HepG2 (cell line): ENCODE measurements around the gene TNFAIP8L1. TPM values are rescaled to one million over a fixed set of nuclear protein-coding genes. Genes with fewer than 3 reads are reported as not detected.

Experiments
- ATAC-seq: fragments of 200-7000 bp; cut with Tn5 transposase; 3 replicates; pipeline ENCODE4 v1.9.1; 2020; ENCODE audit warnings: mild to moderate bottlenecking, moderate library complexity
- BruUV-seq: library from RNA; stranded (reverse); fragments of 400-500 nt; replicated peaks from 2 replicates; lab custom pipeline; 2021; lab: Mats Ljungman, UMichigan
- CTCF ChIA-PET: fragments of 300-600 bp; formaldehyde crosslinking; extraction: SDS; loops from one replicate; lab custom pipeline; 2021; ENCODE audit warnings: low total read pairs, inconsistent platforms, low intra/inter-chr PET ratio; lab: Yijun Ruan, JAX
- POLR2A ChIA-PET: fragments of 350-600 bp; sonication (Branson Sonifier 250); formaldehyde crosslinking; loops from one replicate; lab custom pipeline; 2020; ENCODE audit warnings: antibody characterized with exemption, inconsistent platforms; lab: Yijun Ruan, JAX
- DNase-seq: peaks from one replicate; pipeline ENCODE4 v3.0.0-alpha.2; 2015; ENCODE audit warnings: low spot score
- FAIRE-seq: peaks from 3 replicates; lab custom pipeline; 2011; peaks lifted over from hg19 to GRCh38; lab: Jason Lieb, UNC
- H2AFZ ChIP-seq: one replicate; pipeline ENCODE4 v1.6.1; 2011; ENCODE audit warnings: low read length, inconsistent platforms
- H3K27ac ChIP-seq: fragments of 300-600 bp; 3 replicates; pipeline ENCODE4 v1.8.0; 2011; ENCODE audit warnings: mixed run types, mild to moderate bottlenecking, mixed read lengths, low read length, inconsistent platforms; ENCODE audit not compliant: insufficient read depth; ENCODE audit errors: extremely low read length
- H3K27me3 ChIP-seq, 2 experiments: fragments of 200-600 bp in 1 of 2; 2 replicates in 1 of 2; 3 replicates in 1 of 2; pipeline versions ENCODE4 v1.6.0 to v1.8.0; 2011; ENCODE audit warnings: low read length in 2 of 2, mild to moderate bottlenecking in 2 of 2, moderate library complexity in 2 of 2, inconsistent platforms in 1 of 2; ENCODE audit not compliant: insufficient read depth in 2 of 2, control insufficient read depth in 1 of 2
- H3K36me3 ChIP-seq, 2 experiments: fragments of 200-600 bp in 1 of 2; replicated peaks in 1 of 2; 2 replicates in 1 of 2; 3 replicates in 1 of 2; pipeline versions ENCODE4 v1.5.1 to v1.8.0; 2011; ENCODE audit warnings: low read length in 2 of 2, inconsistent platforms in 1 of 2; ENCODE audit not compliant: insufficient read depth in 2 of 2, control insufficient read depth in 1 of 2
- H3K4me1 ChIP-seq: 2 replicates; pipeline ENCODE4 v1.5.1; 2012; ENCODE audit warnings: low read length, inconsistent platforms; ENCODE audit not compliant: insufficient read depth
- H3K4me2 ChIP-seq: 2 replicates; pipeline ENCODE4 v1.6.0; 2011; ENCODE audit warnings: low read depth, low read length, inconsistent platforms
- H3K4me3 ChIP-seq, 3 experiments: fragments of 200-600 bp in 1 of 3; sonication (generic), shearing (Covaris generic) in 1 of 3; replicated peaks in 1 of 3; 2 replicates each; pipeline ENCODE4 v1.5.1; 2011 to 2016; ENCODE audit warnings: low read length in 3 of 3, inconsistent platforms in 2 of 3, low read depth in 2 of 3, mild to moderate bottlenecking in 2 of 3, control low read depth in 1 of 3, mixed read lengths in 1 of 3; ENCODE audit not compliant: insufficient read depth in 1 of 3
- H3K79me2 ChIP-seq: one replicate; pipeline ENCODE4 v1.6.1; 2011; ENCODE audit warnings: low read length, inconsistent platforms; ENCODE audit not compliant: insufficient read depth
- H3K9ac ChIP-seq: 2 replicates; pipeline ENCODE4 v1.6.0; 2011; ENCODE audit warnings: mild to moderate bottlenecking, low read depth, low read length, inconsistent platforms; ENCODE audit not compliant: insufficient read depth
- H3K9me3 ChIP-seq: 2 replicates; pipeline ENCODE4 v1.5.1; 2012; ENCODE audit warnings: mild to moderate bottlenecking, low read length
- H4K20me1 ChIP-seq: 2 replicates; pipeline ENCODE4 v1.6.0; 2011; ENCODE audit warnings: inconsistent platforms, mild to moderate bottlenecking, low read length, moderate library complexity; ENCODE audit not compliant: insufficient read depth
- GTF3A ChIP-seq: sonication (generic); formaldehyde crosslinking; conservative IDR thresholded peaks from 2 replicates; pipeline ENCODE4 v1.4.0; 2020; ENCODE audit warnings: mild to moderate bottlenecking, missing genetic modification reagents
- HDAC1 ChIP-seq: sonication (generic); formaldehyde crosslinking; IDR thresholded peaks from 2 replicates; pipeline ENCODE4 v1.5.1; 2020; ENCODE audit warnings: mild to moderate bottlenecking, missing genetic modification reagents
- MYC ChIP-seq: sonication (generic); formaldehyde crosslinking; IDR thresholded peaks from 2 replicates; pipeline ENCODE4 v1.9.0; 2021; ENCODE audit warnings: missing genetic modification reagents, borderline replicate concordance
- SKI ChIP-seq: fragments of 450-650 bp; IDR thresholded peaks from one replicate; pipeline ENCODE4 v1.6.1; 2018; ENCODE audit warnings: mild to moderate bottlenecking; ENCODE audit not compliant: partially characterized antibody
- SRSF1 ChIP-seq: fragments of 200-400 bp; formaldehyde crosslinking; optimal IDR thresholded peaks from 2 replicates; pipeline ENCODE3; 2017; ENCODE audit warnings: mild to moderate bottlenecking, low read depth, low read length, moderate library complexity
- U2AF1 ChIP-seq: fragments of 200-400 bp; formaldehyde crosslinking; optimal IDR thresholded peaks from 2 replicates; pipeline ENCODE3; 2017; ENCODE audit warnings: mild to moderate bottlenecking, low read depth, low read length
- ZFX ChIP-seq: sonication (generic); formaldehyde crosslinking; IDR thresholded peaks from 2 replicates; pipeline ENCODE4 v1.4.0; 2020; ENCODE audit warnings: mild to moderate bottlenecking, low read depth, missing genetic modification reagents, moderate library complexity
- ZIK1 ChIP-seq: sonication (generic); formaldehyde crosslinking; IDR thresholded peaks from 2 replicates; pipeline ENCODE4 v1.5.0; 2020; ENCODE audit warnings: mild to moderate bottlenecking, low read depth, missing genetic modification reagents, borderline replicate concordance
- ZNF543 ChIP-seq: sonication (generic); formaldehyde crosslinking; IDR thresholded peaks from 2 replicates; pipeline ENCODE4 v1.4.0; 2020; ENCODE audit warnings: mild to moderate bottlenecking, missing genetic modification reagents
- WGBS: methylation state at CpG from one replicate; pipeline ENCODE4 v1.1.6; 2017; ENCODE audit warnings: low lambda C conversion rate; 5-methylcytosine and 5-hydroxymethylcytosine counted together
- in situ Hi-C: cut with HindIII; loops from 2 replicates; pipeline ENCODE4 v1.10.0; 2017; ENCODE audit warnings: low pct_unique_long_range_greater_than_20kb; ENCODE audit not compliant: extremely low pct_ligation_motif_present
- intact Hi-C: fragments of 100-400 bp; cut with micrococcal nuclease; formaldehyde crosslinking; loops from one replicate; pipeline ENCODE4 v1.10.0; 2022; ENCODE audit not compliant: unreplicated experiment
- polyA plus RNA-seq, 8 experiments: library from polyadenylated mRNA; depleted of rRNA in 3 of 8; stranded (reverse) in 7 of 8; unstranded in 1 of 8; fragments of >200 nt; fragmentation: Illumina TruSeq in 4 of 8; extraction: Trizol in 4 of 8; gene quantifications; 2 replicates each; pipeline versions ENCODE4 v1.2.1 to v1.2.3, GENCODE V29; 2011 to 2016; ENCODE audit warnings: low read depth in 4 of 8, missing spikeins in 1 of 8, mixed read lengths in 1 of 8; ENCODE audit not compliant: insufficient read depth in 1 of 8
- total RNA-seq, 5 experiments: library from RNA; depleted of rRNA; stranded (reverse); fragments of >200 nt; fragmentation: Illumina TruSeq; extraction: Trizol; gene quantifications; 2 replicates each; pipeline ENCODE4 v1.2.3, GENCODE V29; 2016; ENCODE audit warnings: low read depth in 1 of 5
- TF ChIP-seq, protein P1 (sequence below): sonication (generic); formaldehyde crosslinking; IDR thresholded peaks from 2 replicates; pipeline ENCODE4 v1.4.0; 2020; ENCODE audit warnings: missing genetic modification reagents, mild to moderate bottlenecking, borderline replicate concordance
- TF ChIP-seq, protein P2 (sequence below): sonication (generic); formaldehyde crosslinking; IDR thresholded peaks from 2 replicates; pipeline ENCODE4 v1.8.0; 2022; ENCODE audit warnings: missing genetic modification reagents, mild to moderate bottlenecking, moderate library complexity, borderline replicate concordance

TNFAIP8L1 gene
- total and polyA plus RNA-seq, 2 of the 13 experiments (the other 11 are each of a cell fraction or from before 2014, with no cell fraction given), result 13.4 to 21.4 TPM

DNA sequence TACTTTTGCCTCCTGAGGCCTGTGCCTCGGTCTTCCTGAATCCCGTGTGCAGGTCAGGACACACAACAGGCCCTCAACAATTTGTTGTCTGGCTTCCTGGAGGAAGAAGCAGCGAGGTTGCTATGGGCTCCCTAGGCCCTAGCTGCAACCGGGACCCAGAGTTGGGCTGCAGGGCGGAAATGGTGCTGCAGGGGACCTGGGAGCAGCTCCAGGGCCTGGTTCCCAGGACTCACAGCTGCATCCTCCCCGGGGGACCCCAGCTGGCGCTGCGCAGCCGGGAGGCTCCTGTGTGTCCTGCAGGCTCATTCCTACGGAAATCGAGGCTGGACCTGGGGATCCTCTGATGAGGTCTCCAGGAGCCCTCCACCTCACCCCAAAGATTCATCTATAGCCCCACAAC, 999 bp upstream of the TNFAIP8L1 start:
- Histone ChIP-seq H3K27ac (peak overlapping the region; percentile 62), H3K4me3 (peak overlapping the region; percentile 50 to 70 (median 57); a peak in 4 of 6 replicates), H3K4me1 (peaks cover 57% of the 10 kb centered on the region), H3K9ac (peak overlapping the region; percentile 72), H3K9me3 (no peaks in the 10 kb centered on the region), H3K79me2 (peaks cover 33% of the 10 kb centered on the region), H3K36me3 (no peaks in the 10 kb centered on the region), H3K4me2 (peak overlapping the region; percentile 88)
- DNase-seq, result no peak
- intact Hi-C loops (no loop called here), in situ Hi-C loops (loop anchor here (5.0 kb wide), 1 partner anchor 61 kb away; no protein-coding TSS in a partner anchor)
- 100% methylated on average over 1 of the region's 11 CpGs for WGBS
- CTCF ChIA-PET, result no interaction called here
- ATAC-seq, result no peak
- no peak for FAIRE-seq
- TF ChIP-seq U2AF1, result peak; percentile 18
- TF ChIP-seq, protein P1, sequence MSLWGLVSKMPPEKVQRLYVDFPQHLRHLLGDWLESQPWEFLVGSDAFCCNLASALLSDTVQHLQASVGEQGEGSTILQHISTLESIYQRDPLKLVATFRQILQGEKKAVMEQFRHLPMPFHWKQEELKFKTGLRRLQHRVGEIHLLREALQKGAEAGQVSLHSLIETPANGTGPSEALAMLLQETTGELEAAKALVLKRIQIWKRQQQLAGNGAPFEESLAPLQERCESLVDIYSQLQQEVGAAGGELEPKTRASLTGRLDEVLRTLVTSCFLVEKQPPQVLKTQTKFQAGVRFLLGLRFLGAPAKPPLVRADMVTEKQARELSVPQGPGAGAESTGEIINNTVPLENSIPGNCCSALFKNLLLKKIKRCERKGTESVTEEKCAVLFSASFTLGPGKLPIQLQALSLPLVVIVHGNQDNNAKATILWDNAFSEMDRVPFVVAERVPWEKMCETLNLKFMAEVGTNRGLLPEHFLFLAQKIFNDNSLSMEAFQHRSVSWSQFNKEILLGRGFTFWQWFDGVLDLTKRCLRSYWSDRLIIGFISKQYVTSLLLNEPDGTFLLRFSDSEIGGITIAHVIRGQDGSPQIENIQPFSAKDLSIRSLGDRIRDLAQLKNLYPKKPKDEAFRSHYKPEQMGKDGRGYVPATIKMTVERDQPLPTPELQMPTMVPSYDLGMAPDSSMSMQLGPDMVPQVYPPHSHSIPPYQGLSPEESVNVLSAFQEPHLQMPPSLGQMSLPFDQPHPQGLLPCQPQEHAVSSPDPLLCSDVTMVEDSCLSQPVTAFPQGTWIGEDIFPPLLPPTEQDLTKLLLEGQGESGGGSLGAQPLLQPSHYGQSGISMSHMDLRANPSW (CRISPR knock-in tag), result no peak
- TF ChIP-seq, all 625 proteins: peak for 1
- Histone ChIP-seq H2AFZ (no peak overlapping the region), H4K20me1 (peaks cover 9% of the 10 kb centered on the region; the same call in 1 of the 2 replicates), H3K27me3 (no peaks in the 10 kb centered on the region; a peak in 1 of 5 replicates)
- POLR2A ChIA-PET, result no interaction called here
- BruUV-seq, result no TSS peak

DNA sequence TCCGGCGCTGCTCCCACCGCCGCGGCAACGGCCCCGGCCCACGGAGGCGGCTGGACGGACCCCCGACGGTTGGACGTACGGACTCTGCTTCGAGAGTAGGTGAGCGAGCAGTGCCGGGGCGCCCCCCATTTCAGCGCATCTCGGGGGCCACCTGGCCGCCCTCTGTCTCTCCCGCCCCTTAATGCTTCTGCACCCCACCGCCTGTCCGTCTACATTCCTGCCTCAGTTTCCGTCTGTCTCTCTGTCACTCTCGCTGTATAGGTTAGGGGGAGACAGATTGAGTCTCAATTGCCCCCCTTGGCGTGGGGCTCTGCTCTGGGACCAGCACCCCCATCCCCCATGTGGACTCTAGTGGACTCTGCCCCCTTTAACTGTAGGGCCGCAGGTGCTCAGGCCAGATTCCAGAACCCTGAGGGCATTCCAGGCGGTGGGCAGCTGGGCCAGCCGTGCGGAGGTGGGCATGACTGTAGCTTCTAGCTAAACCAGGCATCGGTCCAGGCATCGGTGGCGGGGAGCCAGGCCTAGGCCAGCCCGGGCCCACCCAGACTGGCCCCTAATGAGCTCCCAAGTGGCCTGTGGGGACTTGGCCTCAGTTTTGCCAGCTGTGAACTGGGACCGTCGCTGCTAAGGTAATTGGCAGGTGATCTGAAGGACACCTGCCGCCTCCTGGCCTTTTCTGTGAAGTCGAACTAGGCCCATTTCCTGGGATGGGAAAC, 373 bp downstream of the TNFAIP8L1 start:
- in situ Hi-C loops (loop anchor here (5.0 kb wide), 1 partner anchor 62 kb away; no protein-coding TSS in a partner anchor), intact Hi-C loops (no loop called here)
- peak; percentile 51 for ATAC-seq
- H3K9me3 ChIP-seq, result no peaks in the 10 kb centered on the region
- peaks cover 33% of the 10 kb centered on the region for H3K79me2 ChIP-seq
- H4K20me1 ChIP-seq, result peaks cover 9% of the 10 kb centered on the region; the same call in 1 of the 2 replicates
- no peaks in the 10 kb centered on the region; a peak in 1 of 5 replicates for H3K27me3 ChIP-seq
- CTCF ChIA-PET, result no interaction called here
- peaks cover 43% of the 10 kb centered on the region for H3K4me1 ChIP-seq
- peak overlapping the region; percentile 90 for H3K27ac ChIP-seq
- POLR2A ChIA-PET, result interaction anchor here (0.9 to 1.4 kb wide), 2 partner anchors 32 to 77 kb away, joined by 3 read pairs; no protein-coding TSS in a partner anchor
- peak overlapping the region; percentile 98 for H3K9ac ChIP-seq
- DNase-seq, result peak; percentile 62
- H3K36me3 ChIP-seq, result no peaks in the 10 kb centered on the region
- H2AFZ ChIP-seq, result no peak overlapping the region
- H3K4me3 ChIP-seq, result peak overlapping the region; percentile 80 to 99 (median 98)
- WGBS, result 3% methylated on average over 16 of the region's 39 CpGs
- FAIRE-seq, result no peak
- no TSS peak for BruUV-seq
- H3K4me2 ChIP-seq, result peak overlapping the region; percentile 74
- peak; percentile 85 for TF ChIP-seq MYC (CRISPR knock-in tag)
- TF ChIP-seq, protein P2, sequence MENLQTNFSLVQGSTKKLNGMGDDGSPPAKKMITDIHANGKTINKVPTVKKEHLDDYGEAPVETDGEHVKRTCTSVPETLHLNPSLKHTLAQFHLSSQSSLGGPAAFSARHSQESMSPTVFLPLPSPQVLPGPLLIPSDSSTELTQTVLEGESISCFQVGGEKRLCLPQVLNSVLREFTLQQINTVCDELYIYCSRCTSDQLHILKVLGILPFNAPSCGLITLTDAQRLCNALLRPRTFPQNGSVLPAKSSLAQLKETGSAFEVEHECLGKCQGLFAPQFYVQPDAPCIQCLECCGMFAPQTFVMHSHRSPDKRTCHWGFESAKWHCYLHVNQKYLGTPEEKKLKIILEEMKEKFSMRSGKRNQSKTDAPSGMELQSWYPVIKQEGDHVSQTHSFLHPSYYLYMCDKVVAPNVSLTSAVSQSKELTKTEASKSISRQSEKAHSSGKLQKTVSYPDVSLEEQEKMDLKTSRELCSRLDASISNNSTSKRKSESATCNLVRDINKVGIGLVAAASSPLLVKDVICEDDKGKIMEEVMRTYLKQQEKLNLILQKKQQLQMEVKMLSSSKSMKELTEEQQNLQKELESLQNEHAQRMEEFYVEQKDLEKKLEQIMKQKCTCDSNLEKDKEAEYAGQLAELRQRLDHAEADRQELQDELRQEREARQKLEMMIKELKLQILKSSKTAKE, result no peak
- no peak for TF ChIP-seq GTF3A
- peak; percentile 88 for TF ChIP-seq ZFX (CRISPR knock-in tag)
- peak; percentile 10 for TF ChIP-seq SKI
- TF ChIP-seq HDAC1, result 0 out of 2 replicates have a peak, but pooled peaks have one; percentile 43
- TF ChIP-seq ZNF543, result no peak
- TF ChIP-seq ZIK1, result 0 out of 2 replicates have a peak, but pooled peaks have one; percentile 27
- no peak for TF ChIP-seq SRSF1
